Measurements from ENCODE around the gene USP49. TPM values are rescaled to one million over a fixed set of nuclear protein-coding genes. Genes with fewer than 3 reads are reported as not detected.

Gene USP49
- total and polyA plus RNA-seq, 2 of the 13 experiments (the other 11 are each of a cell fraction or from before 2014, with no cell fraction given) = 2.9 to 4.3 TPM

DNA sequence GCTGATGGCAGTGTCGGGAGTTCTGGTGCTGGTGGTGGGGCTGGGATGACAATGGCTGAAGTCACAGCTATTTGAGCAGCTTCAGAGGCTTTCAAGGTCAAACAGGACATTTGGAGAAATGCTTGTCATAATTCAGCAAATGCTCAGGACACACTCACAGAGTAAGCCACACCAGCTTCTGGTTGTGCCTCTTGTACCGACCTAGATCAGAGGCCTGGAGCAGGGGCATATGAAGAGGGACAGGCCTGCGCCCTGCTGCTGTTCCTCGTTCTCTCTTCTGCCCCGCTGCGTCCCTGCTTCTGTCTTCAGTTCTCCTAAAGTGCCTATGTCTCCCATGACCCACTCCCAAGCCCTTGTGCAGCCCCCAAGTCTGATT lies 147.1 kb downstream of the USP49 start (continued):
- TF ChIP-seq SP140L (CRISPR knock-in tag; IDR thresholded peaks at IDR 0.05; ENCODE audit: borderline replicate concordance) (no peak), FOXA1 (IDR thresholded peaks at IDR 0.05) (no peak), FOXA1 (CRISPR knock-in tag; IDR thresholded peaks at IDR 0.05) (no peak), TFE3 (CRISPR knock-in tag; IDR thresholded peaks at IDR 0.05) (no peak), PHF20 (CRISPR knock-in tag; IDR thresholded peaks at IDR 0.05) (no peak), HIVEP1 (CRISPR knock-in tag; IDR thresholded peaks at IDR 0.05) (no peak), ZNF274 (CRISPR knock-in tag; IDR thresholded peaks at IDR 0.05) (no peak), HNRNPH1 (optimal IDR thresholded peaks at IDR 0.05; ENCODE audit: low read depth, low read length) (no peak), NCOA5 (CRISPR knock-in tag; IDR thresholded peaks at IDR 0.05) (no peak), RFXANK (CRISPR knock-in tag; IDR thresholded peaks at IDR 0.05) (no peak), ZNF724P (CRISPR knock-in tag; IDR thresholded peaks at IDR 0.05; ENCODE audit: borderline replicate concordance) (no peak), FOXK1 (CRISPR knock-in tag; IDR thresholded peaks at IDR 0.05; ENCODE audit: borderline replicate concordance, low read depth) (no peak), ZFP82 (CRISPR knock-in tag; IDR thresholded peaks at IDR 0.05; ENCODE audit: borderline replicate concordance) (no peak), HINFP (CRISPR knock-in tag; IDR thresholded peaks at IDR 0.05; ENCODE audit: low read depth) (no peak), ZNF292 (CRISPR knock-in tag; IDR thresholded peaks at IDR 0.05; ENCODE audit: borderline replicate concordance, low read depth) (no peak), MIXL1 (CRISPR knock-in tag; IDR thresholded peaks at IDR 0.05) (no peak), ZNF335 (CRISPR knock-in tag; IDR thresholded peaks at IDR 0.05) (0 out of 2 replicates have a peak, but pooled peaks have one; percentile 16), IKZF1 (IDR thresholded peaks at IDR 0.05) (no peak), ZNF367 (CRISPR knock-in tag; IDR thresholded peaks at IDR 0.05; ENCODE audit: borderline replicate concordance) (no peak), U2AF1 (optimal IDR thresholded peaks at IDR 0.05; ENCODE audit: low read depth, low read length) (no peak), MEF2D (CRISPR knock-in tag; IDR thresholded peaks at IDR 0.05) (no peak), ZNF569 (CRISPR knock-in tag; IDR thresholded peaks at IDR 0.05; ENCODE audit: borderline replicate concordance) (no peak), TRIM22 (IDR thresholded peaks at IDR 0.05) (no peak), ASH2L (IDR thresholded peaks at IDR 0.05; ENCODE audit: insufficient read length, low read depth, low read length) (peak; percentile 8)
- TF ChIP-seq, protein P1, sequence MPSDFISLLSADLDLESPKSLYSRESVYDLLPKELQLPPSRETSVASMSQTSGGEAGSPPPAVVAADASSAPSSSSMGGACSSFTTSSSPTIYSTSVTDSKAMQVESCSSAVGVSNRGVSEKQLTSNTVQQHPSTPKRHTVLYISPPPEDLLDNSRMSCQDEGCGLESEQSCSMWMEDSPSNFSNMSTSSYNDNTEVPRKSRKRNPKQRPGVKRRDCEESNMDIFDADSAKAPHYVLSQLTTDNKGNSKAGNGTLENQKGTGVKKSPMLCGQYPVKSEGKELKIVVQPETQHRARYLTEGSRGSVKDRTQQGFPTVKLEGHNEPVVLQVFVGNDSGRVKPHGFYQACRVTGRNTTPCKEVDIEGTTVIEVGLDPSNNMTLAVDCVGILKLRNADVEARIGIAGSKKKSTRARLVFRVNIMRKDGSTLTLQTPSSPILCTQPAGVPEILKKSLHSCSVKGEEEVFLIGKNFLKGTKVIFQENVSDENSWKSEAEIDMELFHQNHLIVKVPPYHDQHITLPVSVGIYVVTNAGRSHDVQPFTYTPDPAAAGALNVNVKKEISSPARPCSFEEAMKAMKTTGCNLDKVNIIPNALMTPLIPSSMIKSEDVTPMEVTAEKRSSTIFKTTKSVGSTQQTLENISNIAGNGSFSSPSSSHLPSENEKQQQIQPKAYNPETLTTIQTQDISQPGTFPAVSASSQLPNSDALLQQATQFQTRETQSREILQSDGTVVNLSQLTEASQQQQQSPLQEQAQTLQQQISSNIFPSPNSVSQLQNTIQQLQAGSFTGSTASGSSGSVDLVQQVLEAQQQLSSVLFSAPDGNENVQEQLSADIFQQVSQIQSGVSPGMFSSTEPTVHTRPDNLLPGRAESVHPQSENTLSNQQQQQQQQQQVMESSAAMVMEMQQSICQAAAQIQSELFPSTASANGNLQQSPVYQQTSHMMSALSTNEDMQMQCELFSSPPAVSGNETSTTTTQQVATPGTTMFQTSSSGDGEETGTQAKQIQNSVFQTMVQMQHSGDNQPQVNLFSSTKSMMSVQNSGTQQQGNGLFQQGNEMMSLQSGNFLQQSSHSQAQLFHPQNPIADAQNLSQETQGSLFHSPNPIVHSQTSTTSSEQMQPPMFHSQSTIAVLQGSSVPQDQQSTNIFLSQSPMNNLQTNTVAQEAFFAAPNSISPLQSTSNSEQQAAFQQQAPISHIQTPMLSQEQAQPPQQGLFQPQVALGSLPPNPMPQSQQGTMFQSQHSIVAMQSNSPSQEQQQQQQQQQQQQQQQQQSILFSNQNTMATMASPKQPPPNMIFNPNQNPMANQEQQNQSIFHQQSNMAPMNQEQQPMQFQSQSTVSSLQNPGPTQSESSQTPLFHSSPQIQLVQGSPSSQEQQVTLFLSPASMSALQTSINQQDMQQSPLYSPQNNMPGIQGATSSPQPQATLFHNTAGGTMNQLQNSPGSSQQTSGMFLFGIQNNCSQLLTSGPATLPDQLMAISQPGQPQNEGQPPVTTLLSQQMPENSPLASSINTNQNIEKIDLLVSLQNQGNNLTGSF (CRISPR knock-in tag; IDR thresholded peaks at IDR 0.05) = no peak
